TTC549 (cell line): ENCODE results near the gene CTNNA3.

Source experiments
- FAIRE-seq: peaks from 2 replicates; lab custom pipeline; 2012; peaks lifted over from hg19 to GRCh38; lab: Jason Lieb, UNC

CTNNA3 gene

GRCh38 chr10:66283874-66284464 lies 1412.0 kb downstream of the CTNNA3 start:
- FAIRE-seq: no peak

GRCh38 chr10:66283064-66283463 lies 1412.9 kb downstream of the CTNNA3 start:
- no peak for FAIRE-seq

- no peak for FAIRE-seq
These were observed 1414.7 kb downstream of the CTNNA3 start for GRCh38 chr10:66281327-66281726.

GRCh38 chr10:66277481-66277880 lies 1418.5 kb downstream of the CTNNA3 start:
- FAIRE-seq: no peak

- FAIRE-seq: no peak
These were observed 1422.0 kb downstream of the CTNNA3 start for GRCh38 chr10:66273966-66274519.

GRCh38 chr10:66265398-66265797 lies 1430.6 kb downstream of the CTNNA3 start:
- FAIRE-seq: no peak

- no peak for FAIRE-seq
These were observed 1436.2 kb downstream of the CTNNA3 start for GRCh38 chr10:66259836-66260235.

- FAIRE-seq: no peak
These were observed 1437.3 kb downstream of the CTNNA3 start for GRCh38 chr10:66258693-66259092.

- no peak for FAIRE-seq
These were observed 1438.2 kb downstream of the CTNNA3 start for GRCh38 chr10:66257801-66258200.

- no peak for FAIRE-seq
These were observed 1443.0 kb downstream of the CTNNA3 start for GRCh38 chr10:66252986-66253385.

GRCh38 chr10:66246177-66246576 lies 1449.8 kb downstream of the CTNNA3 start:
- FAIRE-seq: no peak

GRCh38 chr10:66244953-66245352 lies 1451.0 kb downstream of the CTNNA3 start:
- FAIRE-seq: no peak

- FAIRE-seq: no peak
These were observed 1453.1 kb downstream of the CTNNA3 start for GRCh38 chr10:66242885-66243284.

GRCh38 chr10:66239062-66239461 lies 1456.9 kb downstream of the CTNNA3 start:
- peak; percentile 23 for FAIRE-seq

GRCh38 chr10:66238343-66238742 lies 1457.7 kb downstream of the CTNNA3 start:
- FAIRE-seq: no peak

GRCh38 chr10:66234872-66235271 lies 1461.1 kb downstream of the CTNNA3 start:
- no peak for FAIRE-seq

- FAIRE-seq: no peak
These were observed 1467.1 kb downstream of the CTNNA3 start for GRCh38 chr10:66228887-66229286.

GRCh38 chr10:66223656-66224055 lies 1472.3 kb downstream of the CTNNA3 start:
- no peak for FAIRE-seq

GRCh38 chr10:66222462-66223046 lies 1473.4 kb downstream of the CTNNA3 start:
- FAIRE-seq: no peak

GRCh38 chr10:66218981-66219587 lies 1476.9 kb downstream of the CTNNA3 start:
- FAIRE-seq: no peak

- no peak for FAIRE-seq
These were observed 1477.7 kb downstream of the CTNNA3 start for GRCh38 chr10:66218289-66218688.

GRCh38 chr10:66215920-66216319 lies 1480.1 kb downstream of the CTNNA3 start:
- no peak for FAIRE-seq

GRCh38 chr10:66214721-66215404 lies 1481.1 kb downstream of the CTNNA3 start:
- FAIRE-seq: no peak
